ENCODE results near the gene NPNT.

NPNT gene

DNA sequence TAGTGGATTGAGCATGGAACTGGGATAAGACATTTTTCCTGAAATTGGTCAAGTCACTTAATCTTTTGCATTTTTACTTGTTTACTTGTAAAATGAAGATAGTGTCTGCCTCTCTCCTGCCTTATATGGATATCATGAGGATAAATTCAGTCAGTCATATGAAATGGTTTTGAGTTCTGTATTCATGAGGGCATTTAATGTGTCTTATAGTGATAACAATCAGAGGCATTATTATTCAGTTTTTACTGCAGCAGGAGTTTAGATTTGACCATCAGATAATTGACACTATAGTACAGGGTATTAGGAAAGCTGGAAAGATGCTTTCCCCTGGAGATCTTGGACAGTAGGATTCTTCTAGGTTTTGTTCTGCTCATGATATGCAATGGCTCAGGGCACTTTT, 26.0 kb downstream of the NPNT start:
- DNase-seq, result no peak

DNA sequence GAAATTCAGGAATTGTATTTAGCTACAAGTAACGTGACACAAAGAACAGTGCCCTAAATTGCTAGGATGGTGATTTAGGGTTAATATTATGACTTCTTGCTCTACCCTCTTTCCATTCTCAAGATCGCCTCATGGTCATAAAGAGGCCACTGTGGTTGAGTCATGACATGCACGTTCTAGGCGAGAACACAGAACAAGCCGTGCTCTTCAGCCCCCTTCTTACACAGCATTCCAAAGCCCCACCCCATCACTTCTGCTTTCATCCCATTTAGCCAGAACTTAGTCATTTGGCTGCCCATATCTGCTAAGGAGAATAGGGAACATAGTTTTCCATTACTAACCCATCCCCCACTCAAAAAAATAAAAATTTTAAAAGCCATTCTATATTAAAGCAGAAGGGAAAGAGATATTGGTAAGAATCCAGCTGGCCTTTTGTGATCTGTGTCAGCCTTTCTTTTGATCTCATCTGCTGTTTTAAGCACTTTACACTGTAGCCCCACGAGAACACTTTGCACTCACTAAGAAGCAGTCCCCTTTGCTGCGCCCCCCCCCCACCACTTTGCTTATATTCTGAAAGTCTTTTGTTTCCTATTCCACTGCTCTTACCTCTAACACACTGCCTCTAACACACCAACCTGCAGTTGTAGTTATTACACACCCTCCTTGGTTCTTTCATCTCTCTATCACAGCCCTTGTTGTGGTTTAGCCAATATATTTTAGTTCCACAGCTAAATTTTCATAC, 28.4 kb downstream of the NPNT start:
- DNase-seq, result no peak

DNA sequence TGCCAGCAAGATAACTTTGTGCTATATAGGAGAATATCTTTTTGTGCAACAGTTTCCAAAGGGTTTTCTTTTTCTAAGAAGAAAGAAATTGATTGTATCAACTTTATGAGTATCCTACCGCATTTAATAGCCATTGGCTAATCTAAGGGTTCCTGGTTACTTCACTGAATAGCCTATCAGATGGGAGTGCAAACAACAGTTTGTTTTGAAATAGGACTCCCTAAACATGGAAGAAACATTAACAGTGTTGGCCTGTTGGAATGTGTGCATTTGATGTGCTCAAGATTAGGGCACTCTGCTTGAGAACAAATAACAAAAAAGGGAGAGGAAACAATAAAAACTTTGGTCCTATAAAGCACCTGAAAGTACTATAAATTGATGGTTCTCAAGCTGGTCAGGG, 29.1 kb downstream of the NPNT start:
- DNase-seq, result no peak

DNA sequence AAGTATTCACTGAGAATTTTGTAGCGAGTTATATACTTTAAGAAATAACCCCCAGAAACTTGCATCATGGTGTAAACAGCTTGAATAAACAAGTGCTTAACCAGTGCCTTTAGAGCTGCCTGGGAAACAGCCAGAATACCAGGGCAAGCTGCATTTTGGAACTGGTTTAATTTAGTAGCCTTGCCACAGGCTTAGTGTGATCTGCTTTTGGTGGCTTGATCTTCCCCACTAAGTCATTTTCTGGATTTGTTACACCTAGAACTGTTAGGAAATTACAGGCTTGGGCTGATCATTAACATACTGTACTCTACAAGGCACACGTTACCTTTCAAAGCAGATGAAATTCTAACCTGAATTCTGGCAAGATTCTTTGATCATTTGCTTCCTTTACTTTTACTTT, 35.4 kb downstream of the NPNT start:
- DNase-seq, result no peak

DNA sequence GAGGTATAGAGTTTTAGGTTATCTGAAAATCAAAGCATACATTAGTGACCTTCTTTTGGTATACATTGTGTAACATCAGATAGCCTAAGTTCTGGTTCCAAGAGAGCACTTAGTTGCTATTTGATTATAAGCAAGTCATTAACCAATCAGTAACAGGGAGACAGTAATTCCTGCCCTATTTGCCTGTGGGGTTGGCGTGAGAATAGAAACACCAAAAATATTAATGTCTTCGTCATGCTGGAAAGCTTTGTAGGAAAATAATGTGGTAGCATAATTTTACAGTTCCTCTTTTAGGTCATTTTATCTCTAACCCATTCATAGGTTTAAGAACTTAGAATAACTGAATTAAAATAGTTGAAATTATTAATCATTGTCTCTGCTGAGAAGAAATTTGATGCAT, 37.8 kb downstream of the NPNT start:
- no peak for DNase-seq

DNA sequence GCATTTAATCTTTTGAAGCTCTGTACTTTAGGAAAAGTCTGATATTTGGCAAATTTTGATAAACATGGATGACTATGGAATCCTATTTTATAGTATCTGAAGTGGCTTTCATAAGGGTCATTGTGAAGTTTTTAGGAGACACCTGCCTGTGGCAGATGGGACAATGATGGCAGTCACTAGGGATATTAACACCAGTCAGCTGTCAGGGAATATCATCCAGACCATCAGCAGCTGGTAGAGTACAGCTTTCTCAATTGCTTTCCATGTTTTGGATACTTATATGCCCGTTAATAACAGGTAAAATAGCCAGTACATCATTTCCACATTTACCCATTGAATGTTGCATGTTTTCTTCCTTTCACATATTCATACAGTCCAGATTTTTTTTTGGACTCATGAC, 39.1 kb downstream of the NPNT start:
- DNase-seq, result no peak

DNA sequence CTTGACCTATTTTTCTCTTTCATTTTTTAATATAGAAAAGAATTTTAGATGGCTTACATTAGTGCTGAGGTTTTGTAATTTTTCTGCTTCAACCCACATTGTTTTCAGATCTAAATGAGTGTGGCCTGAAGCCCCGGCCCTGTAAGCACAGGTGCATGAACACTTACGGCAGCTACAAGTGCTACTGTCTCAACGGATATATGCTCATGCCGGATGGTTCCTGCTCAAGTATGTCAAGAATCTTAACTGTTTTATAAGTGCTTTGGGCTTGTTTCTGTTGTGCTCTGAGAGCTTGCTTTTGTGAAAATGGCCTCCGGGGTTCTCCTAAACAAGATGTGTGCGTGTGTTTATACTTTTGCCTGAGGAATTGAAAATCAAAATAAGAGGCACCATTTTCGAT, 41.6 kb downstream of the NPNT start:
- DNase-seq, result no peak

DNA sequence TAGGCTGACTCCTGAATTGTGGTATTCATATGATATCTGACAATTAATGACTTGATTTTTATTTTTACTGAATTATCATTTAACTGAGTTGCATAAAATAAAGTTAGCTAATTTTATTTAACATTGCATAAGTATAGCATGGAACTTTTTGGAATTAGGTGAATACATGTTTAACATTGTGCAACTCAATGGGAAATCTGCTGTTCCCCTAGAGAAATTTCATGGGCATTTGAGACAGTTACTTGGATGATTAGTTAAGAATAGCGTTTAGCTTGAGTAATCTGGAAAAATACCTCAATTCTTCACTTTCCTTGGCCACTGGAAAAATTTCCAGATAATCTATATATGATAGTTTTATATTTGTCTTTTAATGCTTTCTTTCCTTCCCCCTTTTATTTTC, 42.5 kb downstream of the NPNT start:
- no peak for DNase-seq

DNA sequence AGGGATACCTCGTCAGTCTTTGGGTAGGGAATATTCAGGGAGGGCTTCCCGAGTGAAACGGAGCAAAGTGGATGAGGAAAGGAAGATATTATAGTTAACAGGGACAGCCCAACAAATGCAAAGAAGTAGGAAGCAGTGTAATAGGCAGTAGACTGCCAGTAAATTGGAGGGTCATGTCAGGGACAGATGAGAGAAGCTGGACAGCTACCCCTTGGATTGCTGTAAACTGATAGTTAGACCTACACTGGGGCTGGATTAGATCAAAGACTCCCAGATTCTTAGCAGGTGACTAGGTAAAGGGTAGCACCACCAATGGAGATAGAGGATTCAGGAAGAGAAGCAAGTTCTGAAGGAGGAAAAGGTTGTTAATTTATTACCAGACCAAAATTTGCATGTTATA, 48.0 kb downstream of the NPNT start:
- DNase-seq, result no peak

DNA sequence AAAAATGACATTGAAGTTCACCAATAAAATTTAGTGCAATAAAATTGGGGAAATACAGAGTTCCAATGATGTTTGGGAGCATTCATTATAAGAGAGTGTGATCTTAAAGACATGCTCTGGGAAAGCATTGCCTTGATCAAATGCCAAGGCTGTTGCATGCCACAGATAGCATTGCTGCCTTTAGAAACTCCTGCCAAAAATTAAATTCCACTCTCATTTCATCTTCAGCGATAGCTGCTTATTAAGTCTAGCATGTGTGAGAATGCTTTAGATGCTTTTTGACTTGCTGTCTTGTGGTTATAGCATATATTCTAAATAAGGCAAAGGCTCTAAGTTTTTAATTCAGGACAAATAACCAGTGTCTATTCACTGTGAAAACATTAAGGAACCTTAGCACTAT, 49.3 kb downstream of the NPNT start:
- no peak for DNase-seq

DNA sequence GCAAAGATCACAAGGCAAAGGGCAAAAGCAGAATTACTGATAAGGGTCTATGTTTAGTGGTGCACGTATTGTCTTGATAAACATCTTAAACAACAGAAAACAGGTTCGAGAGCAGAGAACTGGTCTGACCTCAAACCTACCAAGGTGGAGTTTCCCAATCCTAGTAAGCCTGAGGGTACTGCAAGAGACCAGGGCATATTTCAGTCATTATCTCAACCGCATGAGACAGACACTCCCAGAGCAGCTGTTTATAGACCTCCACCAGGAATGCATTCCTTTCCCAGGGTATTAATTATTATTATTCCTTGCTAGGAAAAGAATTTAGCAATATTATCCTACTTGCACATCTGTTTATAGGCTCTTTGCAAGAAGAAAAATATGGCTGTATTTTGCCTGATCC, 51.5 kb downstream of the NPNT start:
- no peak for DNase-seq

DNA sequence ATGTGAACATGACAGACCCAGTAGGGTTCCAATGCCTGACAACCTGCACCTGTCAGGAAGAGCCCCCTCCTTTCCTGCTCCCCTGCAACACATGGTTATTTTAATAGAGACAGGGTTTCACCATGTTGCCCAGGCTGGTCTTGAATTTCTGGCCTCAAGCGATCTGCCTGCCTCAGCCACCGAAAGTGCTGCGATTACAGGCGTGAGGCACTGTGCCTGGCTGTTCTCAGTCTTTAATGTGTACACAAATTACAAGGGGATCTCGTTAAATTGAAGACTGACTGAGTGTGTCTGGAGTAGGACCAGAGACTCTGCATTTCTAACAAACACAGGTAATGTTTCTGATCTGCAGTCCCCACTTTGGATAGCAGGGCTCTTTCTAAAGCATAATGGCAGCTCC, 55.4 kb downstream of the NPNT start:
- DNase-seq, result no peak

DNA sequence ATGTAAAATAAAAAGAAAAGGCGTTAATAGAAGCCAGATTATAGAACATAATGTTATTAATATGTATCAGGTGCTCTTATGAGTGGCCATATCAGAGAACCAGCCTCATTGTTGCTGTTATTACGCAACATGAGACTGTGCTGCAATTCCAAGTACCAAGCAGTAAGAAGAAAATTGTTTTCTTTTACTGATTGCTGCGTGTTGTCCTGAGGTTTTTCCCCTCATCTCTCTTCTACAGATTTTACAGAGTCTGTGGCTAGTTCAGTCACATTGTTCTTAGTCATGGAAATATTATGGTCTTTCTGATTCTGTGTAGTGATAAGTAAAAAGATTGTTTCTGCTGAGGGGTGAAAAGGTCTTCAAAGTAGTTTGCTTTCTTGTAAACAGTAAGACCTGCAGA, 55.9 kb downstream of the NPNT start:
- DNase-seq, result no peak

DNA sequence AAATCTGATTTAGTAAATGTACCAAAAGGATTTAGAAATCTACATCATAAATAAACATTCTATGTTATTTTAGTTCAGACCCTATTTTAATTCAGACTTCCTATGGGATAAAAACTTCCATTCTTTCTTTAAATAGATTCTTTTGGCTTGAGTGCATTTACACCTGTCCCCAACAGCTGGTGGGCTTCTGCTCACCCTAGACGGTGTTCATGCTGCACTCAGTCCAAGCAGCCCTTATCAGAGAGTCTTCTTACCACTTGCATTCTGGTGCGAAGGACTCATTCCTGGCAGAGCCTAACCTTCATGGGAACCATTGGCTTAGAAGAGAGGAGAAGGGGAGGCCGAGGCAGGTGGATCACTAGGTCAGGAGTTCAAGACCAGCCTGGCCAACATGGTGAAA, 57.3 kb downstream of the NPNT start:
- no peak for DNase-seq

DNA sequence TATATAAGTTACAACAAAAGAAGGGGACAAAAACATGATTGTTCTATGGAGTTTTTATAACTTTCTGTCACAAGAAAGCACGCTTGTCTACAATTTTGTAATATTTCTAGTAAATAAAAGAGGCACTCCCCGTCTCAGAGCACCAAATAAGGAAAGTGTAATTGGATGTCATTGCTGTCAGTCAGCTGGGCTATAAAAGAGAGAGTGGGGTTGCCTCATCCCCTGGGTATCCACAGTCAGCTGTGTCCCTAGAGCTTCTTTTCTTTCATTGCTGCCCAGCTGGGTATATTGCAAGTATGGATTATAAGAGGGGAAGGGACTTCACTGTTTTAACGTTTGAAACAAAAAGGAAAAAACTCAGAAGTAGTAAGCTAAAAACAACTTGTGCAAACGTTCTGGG, 61.3 kb downstream of the NPNT start:
- DNase-seq, result no peak

DNA sequence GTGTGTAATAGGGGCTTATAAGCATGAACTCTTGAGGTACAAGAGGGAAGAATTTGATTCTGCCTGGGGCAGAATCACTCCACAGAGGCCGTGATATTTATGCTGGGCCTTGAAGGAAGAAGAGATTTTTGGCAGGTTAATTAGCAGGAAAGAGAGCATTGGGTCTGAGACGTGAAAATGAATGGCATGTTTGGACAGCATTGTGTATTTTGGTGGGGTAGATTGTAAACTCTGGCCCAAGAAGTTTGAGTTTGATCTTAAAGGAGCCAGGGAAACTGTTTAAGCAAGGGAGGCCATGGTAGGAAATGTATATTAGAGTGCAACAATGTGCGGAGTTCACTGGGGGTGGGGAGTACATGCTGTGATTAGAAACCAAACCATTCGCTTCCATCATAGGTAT, 62.4 kb downstream of the NPNT start:
- DNase-seq, result no peak

DNA sequence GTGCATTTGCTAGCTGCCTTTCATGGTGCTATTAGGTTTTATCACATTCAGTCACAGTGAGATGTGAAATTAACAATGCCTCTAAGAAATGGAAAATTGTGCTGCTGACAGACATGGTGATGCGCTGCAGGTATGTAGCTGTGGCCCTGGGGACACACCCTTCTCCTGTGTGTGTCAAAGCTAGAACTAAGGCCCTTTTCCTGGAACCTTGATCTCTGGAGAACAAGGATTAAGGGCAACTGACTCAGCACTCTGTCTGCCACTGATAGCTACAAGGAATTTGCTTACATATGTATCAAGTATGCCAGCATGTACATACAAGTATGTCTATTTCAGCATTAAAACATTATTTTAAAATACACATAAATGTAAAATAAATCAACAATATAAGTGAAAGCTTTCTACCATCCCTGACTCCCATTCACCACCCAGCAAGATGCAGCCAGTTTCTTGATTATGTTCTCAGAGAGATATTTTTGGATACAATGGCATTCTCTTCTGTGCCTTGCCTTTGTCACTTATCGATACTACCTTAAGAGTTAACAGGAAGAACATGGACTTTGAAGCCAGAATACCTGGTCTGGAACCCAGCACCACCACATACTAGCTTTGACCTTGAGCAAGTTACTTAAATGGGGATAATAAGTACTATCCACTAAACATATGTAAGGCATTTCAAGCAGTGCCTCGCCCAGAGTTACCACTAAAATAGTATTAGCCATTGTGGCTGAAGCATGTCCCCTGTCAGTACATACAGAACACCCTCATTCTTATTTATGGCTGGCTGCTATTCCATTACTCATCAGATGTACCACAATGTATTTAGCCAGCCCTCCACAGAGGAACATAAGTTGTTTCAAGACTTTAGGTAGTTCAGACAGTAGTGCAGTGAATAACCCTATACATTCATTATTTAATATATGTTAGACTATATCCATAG, 68.5 kb downstream of the NPNT start:
- no peak for DNase-seq

DNA sequence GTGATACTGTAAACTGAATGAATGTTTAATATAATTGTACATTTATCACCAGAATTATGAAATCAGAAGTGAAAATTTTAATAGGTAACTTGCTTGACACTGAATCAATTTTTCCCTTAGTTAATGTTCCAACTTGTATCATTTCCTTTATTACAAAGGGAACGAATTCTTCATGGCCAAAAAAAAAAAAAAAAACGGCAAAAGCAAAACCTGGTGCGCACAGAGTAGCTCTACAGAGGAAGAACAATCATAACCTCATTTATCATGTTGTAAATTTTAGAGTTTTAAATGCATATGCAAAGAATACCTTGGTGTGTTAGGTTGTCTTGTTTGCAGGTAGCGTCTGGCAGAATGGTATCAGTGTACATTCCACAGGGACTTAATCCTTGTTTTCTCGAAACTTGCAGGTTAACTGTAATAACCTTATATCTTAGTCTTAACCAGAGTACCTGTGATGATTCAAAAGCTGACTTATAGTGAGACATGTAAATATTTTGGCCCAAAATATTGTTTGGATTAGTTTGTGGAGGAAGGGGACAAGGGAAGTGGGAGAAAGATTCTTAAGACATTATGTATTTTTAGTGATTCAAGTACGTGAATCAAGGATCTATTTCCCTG, 70.0 kb downstream of the NPNT start:
- DNase-seq, result no peak

DNA sequence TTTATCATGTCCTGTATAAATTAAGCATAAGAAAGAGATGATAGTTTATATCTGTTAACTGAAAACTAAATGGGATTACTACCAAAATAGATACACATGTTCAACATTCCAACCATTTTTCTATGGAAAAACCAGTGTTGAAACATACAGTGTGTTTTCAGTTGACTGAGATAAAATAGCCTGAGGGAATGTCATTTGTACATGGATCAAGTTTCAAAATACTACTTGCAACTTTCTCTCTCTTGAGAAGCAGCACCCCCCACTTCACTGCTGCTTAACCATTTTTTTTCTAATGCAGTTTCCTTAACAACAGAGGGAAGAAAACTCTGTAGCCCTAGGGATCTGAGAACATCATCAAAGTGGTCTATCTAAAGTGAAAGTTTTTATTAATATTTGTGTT, 70.8 kb downstream of the NPNT start:
- no peak for DNase-seq

DNA sequence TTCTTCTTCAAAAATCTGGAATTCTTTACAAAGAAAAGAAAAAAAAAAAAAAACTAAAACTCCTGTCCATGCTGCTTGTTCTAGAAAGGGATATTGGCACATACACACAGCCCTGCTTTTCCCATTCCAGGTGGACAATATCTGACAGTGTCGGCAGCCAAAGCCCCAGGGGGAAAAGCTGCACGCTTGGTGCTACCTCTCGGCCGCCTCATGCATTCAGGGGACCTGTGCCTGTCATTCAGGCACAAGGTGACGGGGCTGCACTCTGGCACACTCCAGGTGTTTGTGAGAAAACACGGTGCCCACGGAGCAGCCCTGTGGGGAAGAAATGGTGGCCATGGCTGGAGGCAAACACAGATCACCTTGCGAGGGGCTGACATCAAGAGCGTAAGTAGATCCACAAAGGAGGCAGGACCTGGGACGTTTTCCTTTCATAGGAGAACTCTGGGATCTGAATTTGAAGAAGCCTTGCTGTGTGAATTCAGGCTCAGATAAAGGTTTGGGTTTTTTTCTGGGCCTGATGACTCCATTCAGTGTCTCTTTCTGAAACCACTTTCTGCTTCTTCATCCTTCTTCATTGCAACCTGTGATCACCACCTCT, 71.9 kb downstream of the NPNT start:
- no peak for DNase-seq

DNA sequence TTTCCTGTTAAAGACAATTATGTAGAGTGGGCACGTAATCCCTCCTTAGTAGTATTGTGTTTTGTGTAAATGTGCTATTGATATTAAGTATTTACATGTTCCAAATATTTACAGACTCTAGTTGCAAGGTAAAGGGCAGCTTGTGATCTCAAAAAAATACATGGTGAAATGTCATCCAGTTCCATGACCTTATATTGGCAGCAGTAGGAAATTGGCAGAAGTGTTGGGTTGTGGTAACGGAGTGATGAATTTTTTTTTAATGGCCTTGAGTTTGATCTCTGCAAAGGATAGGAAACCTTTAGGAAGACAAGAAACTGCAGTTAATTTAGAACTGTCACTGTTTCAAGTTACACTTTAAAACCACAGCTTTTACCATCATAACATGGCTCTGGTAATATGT, 74.3 kb downstream of the NPNT start:
- DNase-seq, result no peak

DNA sequence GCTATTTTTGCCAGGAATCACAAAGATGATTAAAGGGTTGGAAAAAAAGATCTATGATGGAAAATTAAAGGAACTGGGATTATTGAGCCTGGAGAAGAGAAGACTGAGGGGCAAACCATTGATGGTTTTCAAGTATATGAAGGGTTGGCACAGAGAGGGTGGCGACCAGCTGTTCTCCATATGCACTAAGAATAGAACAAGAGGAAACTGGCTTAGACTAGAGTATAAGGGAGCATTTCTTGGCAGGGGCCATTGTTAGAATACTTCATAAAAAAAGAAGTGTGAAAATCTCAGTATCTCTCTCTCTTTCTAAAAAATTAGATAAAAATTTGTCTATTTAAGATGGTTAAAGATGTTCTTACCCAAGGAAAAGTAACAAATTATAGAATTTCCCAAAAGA, 75.1 kb downstream of the NPNT start:
- DNase-seq, result no peak

DNA sequence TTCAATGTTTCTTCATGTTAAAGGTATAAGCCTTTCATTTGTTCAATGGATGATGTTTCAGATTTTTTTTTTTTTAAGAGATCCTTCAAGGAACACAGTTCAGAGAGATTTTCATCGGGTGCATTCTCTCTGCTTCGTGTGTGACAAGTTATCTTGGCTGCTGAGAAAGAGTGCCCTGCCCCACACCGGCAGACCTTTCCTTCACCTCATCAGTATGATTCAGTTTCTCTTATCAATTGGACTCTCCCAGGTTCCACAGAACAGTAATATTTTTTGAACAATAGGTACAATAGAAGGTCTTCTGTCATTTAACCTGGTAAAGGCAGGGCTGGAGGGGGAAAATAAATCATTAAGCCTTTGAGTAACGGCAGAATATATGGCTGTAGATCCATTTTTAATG, 75.8 kb downstream of the NPNT start:
- DNase-seq, result no peak
